IMR-90 (cell line): Measurements from ENCODE around the gene NKAP. TPM values are rescaled to one million over a fixed set of nuclear protein-coding genes. Genes with fewer than 3 reads are reported as not detected.

ENCODE experiments used
- ATAC-seq: fragments of 200-7000 bp; cut with Tn5 transposase; 2 replicates; pipeline ENCODE4 v1.9.1; 2020; ENCODE audit warnings: low read depth, mild to moderate bottlenecking, moderate library complexity
- BruUV-seq: library from RNA; stranded (reverse); fragments of 400-500 nt; replicated peaks from 2 replicates; lab custom pipeline; 2021; lab: Mats Ljungman, UMichigan
- CTCF ChIA-PET: fragments of 300-600 bp; formaldehyde crosslinking; extraction: SDS; loops from one replicate; lab custom pipeline; 2021; ENCODE audit warnings: antibody characterized with exemption; lab: Yijun Ruan, JAX
- POLR2A ChIA-PET: fragments of 300-600 bp; sonication (Branson Sonifier 250); formaldehyde crosslinking; loops from one replicate; lab custom pipeline; 2022; ENCODE audit warnings: antibody characterized with exemption; ENCODE audit not compliant: unreplicated experiment; lab: Charles Lee
- DNase-seq: peaks from one replicate; pipeline ENCODE4 v3.0.0; 2013
- H2AFZ ChIP-seq: replicated peaks from 2 replicates; pipeline ENCODE3; 2013; ENCODE audit warnings: low read length, mild to moderate bottlenecking; ENCODE audit not compliant: poor library complexity
- H2AK5ac ChIP-seq: 2 replicates; pipeline ENCODE4 v1.6.1; 2013; ENCODE audit warnings: low read depth, low read length, inconsistent platforms
- H2AK9ac ChIP-seq: replicated peaks from 2 replicates; pipeline ENCODE3; 2013; ENCODE audit warnings: mild to moderate bottlenecking, low read depth, low read length, moderate library complexity; ENCODE audit not compliant: poor library complexity
- H2BK120ac ChIP-seq: 2 replicates; pipeline ENCODE4 v1.6.1; 2013; ENCODE audit warnings: low read depth, low read length, inconsistent platforms
- H2BK15ac ChIP-seq: 3 replicates; pipeline ENCODE4 v1.6.1; 2013; ENCODE audit warnings: low read depth, low read length, inconsistent platforms
- H2BK20ac ChIP-seq: 2 replicates; pipeline ENCODE4 v1.6.1; 2013; ENCODE audit warnings: low read depth, mild to moderate bottlenecking, inconsistent platforms, low read length, moderate library complexity
- H2BK5ac ChIP-seq: 2 replicates; pipeline ENCODE4 v1.6.1; 2013; ENCODE audit warnings: mild to moderate bottlenecking, low read depth, low read length, inconsistent platforms; ENCODE audit not compliant: poor library complexity, severe bottlenecking
- H3K14ac ChIP-seq: replicated peaks from 2 replicates; pipeline ENCODE4 v1.6.1; 2013; ENCODE audit warnings: low read depth, low read length, inconsistent platforms
- H3K18ac ChIP-seq: 2 replicates; pipeline ENCODE4 v1.6.1; 2013; ENCODE audit warnings: low read depth, low read length, control low read depth
- H3K23ac ChIP-seq: 2 replicates; pipeline ENCODE4 v1.6.1; 2013; ENCODE audit warnings: low read depth, low read length, inconsistent platforms
- H3K27ac ChIP-seq: 2 replicates; pipeline ENCODE4 v1.5.1; 2013; ENCODE audit warnings: mild to moderate bottlenecking, control low read depth, low read length; ENCODE audit not compliant: insufficient read depth
- H3K27me3 ChIP-seq: 2 replicates; pipeline ENCODE4 v1.6.1; 2013; ENCODE audit warnings: low read length; ENCODE audit not compliant: control insufficient read depth, insufficient read depth
- H3K36me3 ChIP-seq: 2 replicates; pipeline ENCODE4 v1.6.1; 2013; ENCODE audit warnings: low read length, mixed read lengths; ENCODE audit not compliant: control insufficient read depth, insufficient read depth
- H3K4ac ChIP-seq: 2 replicates; pipeline ENCODE4 v1.6.1; 2013; ENCODE audit warnings: low read depth, low read length, inconsistent platforms
- H3K4me1 ChIP-seq: 2 replicates; pipeline ENCODE4 v1.6.1; 2013; ENCODE audit warnings: low read length, mixed read lengths; ENCODE audit not compliant: control insufficient read depth, insufficient read depth
- H3K4me2 ChIP-seq: 2 replicates; pipeline ENCODE4 v1.6.1; 2013; ENCODE audit warnings: low read depth, mild to moderate bottlenecking, control low read depth, low read length, moderate library complexity
- H3K4me3 ChIP-seq: 2 replicates; pipeline ENCODE4 v1.5.1; 2013; ENCODE audit warnings: low read depth, mild to moderate bottlenecking, control low read depth, low read length, moderate library complexity; ENCODE audit not compliant: insufficient read depth
- H3K56ac ChIP-seq: 2 replicates; pipeline ENCODE4 v1.6.1; 2013; ENCODE audit warnings: low read length, inconsistent platforms; ENCODE audit not compliant: insufficient read depth; ENCODE audit errors: extremely low read depth
- H3K79me1 ChIP-seq, 2 experiments: 2 replicates each; pipeline ENCODE4 v1.6.1; 2013; ENCODE audit warnings: low read length in 2 of 2, inconsistent platforms in 1 of 2, low read depth in 1 of 2
- H3K9ac ChIP-seq: 2 replicates; pipeline ENCODE4 v1.6.1; 2013; ENCODE audit warnings: low read depth, low read length, control low read depth
- H3K9me1 ChIP-seq: 2 replicates; pipeline ENCODE4 v1.6.1; 2013; ENCODE audit warnings: low read length, inconsistent platforms; ENCODE audit not compliant: insufficient read depth
- H3K9me3 ChIP-seq: 2 replicates; pipeline ENCODE4 v1.6.1; 2013; ENCODE audit warnings: low read length; ENCODE audit not compliant: control insufficient read depth, insufficient read depth
- H4K20me1 ChIP-seq: 2 replicates; pipeline ENCODE4 v1.6.1; 2013; ENCODE audit warnings: low read length, inconsistent platforms; ENCODE audit not compliant: insufficient read depth
- H4K5ac ChIP-seq: 2 replicates; pipeline ENCODE4 v1.6.1; 2013; ENCODE audit warnings: mild to moderate bottlenecking, low read depth, low read length, control low read depth
- H4K8ac ChIP-seq, 2 experiments: 2 replicates each; pipeline ENCODE4 v1.6.1; 2013; ENCODE audit warnings: low read depth in 2 of 2, low read length in 2 of 2, control low read depth in 1 of 2, inconsistent platforms in 1 of 2
- H4K91ac ChIP-seq: 2 replicates; pipeline ENCODE4 v1.6.1; 2013; ENCODE audit warnings: low read depth, low read length, inconsistent platforms; ENCODE audit not compliant: insufficient read depth
- RCOR1 ChIP-seq: IDR thresholded peaks from 2 replicates; pipeline ENCODE4 v1.6.1; 2012; ENCODE audit warnings: mild to moderate bottlenecking, low read length, improper control_type of control experiment; ENCODE audit not compliant: insufficient replicate concordance
- WGBS, 2 experiments: methylation state at CpG; one replicate each; pipeline versions ENCODE4 v1.1.5 to v1.1.7; 2013; ENCODE audit warnings: missing lambda C conversion rate in 2 of 2; ENCODE audit not compliant: insufficient read length in 1 of 2; ENCODE audit errors: extremely low coverage in 2 of 2; 5-methylcytosine and 5-hydroxymethylcytosine counted together
- dilution Hi-C: fragments of 300-500 bp; cut with HindIII; formaldehyde crosslinking; loops from one replicate; pipeline ENCODE4 v1.14.3; 2018; ENCODE audit warnings: low sequenced_read_pairs; ENCODE audit not compliant: unreplicated experiment
- in situ Hi-C: fragments of 300-500 bp; cut with MboI; formaldehyde crosslinking; loops from 3 replicates; pipeline ENCODE4 v1.14.3; 2019; ENCODE audit warnings: low sequenced_read_pairs, inconsistent platforms, mixed read lengths
- intact Hi-C: fragments of 100-400 bp; cut with micrococcal nuclease; formaldehyde crosslinking; loops from 2 replicates; pipeline ENCODE4 v1.10.0; 2022
- polyA plus RNA-seq, 3 experiments: library from polyadenylated mRNA; depleted of rRNA; stranded (reverse); fragments of >200 nt; gene quantifications; 2 replicates each; pipeline ENCODE4 v1.2.3, GENCODE V29; 2012; ENCODE audit warnings: low replicate concordance in 1 of 3
- total RNA-seq: library from RNA; depleted of rRNA; stranded (reverse); fragments of >200 nt; gene quantifications from 2 replicates; pipeline ENCODE4 v1.2.3, GENCODE V29; 2012

NKAP gene
- total and polyA plus RNA-seq, 2 of the 4 experiments (the other 2 are of a cell fraction), result 1.3 to 2.7 TPM

GRCh38 chrX:119917877-119918276, 25.7 kb downstream of the NKAP start:
- dilution Hi-C loops (no loop called here), intact Hi-C loops (no loop called here), in situ Hi-C loops (no loop called here)
- no peak overlapping the region for H3K4me3 ChIP-seq
- H2AFZ ChIP-seq, result no peak overlapping the region
- H3K79me1 ChIP-seq, result no peaks in the 10 kb centered on the region
- no peak overlapping the region for H2BK120ac ChIP-seq
- ATAC-seq (no peak), DNase-seq (no peak)
- no peak overlapping the region for H2BK20ac ChIP-seq
- no peak overlapping the region for H3K23ac ChIP-seq
- H2AK9ac ChIP-seq, result no peak overlapping the region
- no peak overlapping the region for H2AK5ac ChIP-seq
- POLR2A ChIA-PET, result no interaction called here
- H3K18ac ChIP-seq, result no peak overlapping the region
- H3K27me3 ChIP-seq, result no peaks in the 10 kb centered on the region
- TF ChIP-seq RCOR1, result no peak
- no peak overlapping the region for H2BK15ac ChIP-seq
- CTCF ChIA-PET, result no interaction called here
- no CpG with 5 or more reads among the region's 2 CpGs for WGBS, 2 experiments
- H3K9me3 ChIP-seq, result no peaks in the 10 kb centered on the region
- H3K56ac ChIP-seq, result no peak overlapping the region
- no peak overlapping the region for H3K4me2 ChIP-seq
- H3K27ac ChIP-seq, result no peak overlapping the region
- H3K36me3 ChIP-seq, result no peaks in the 10 kb centered on the region
- no peaks in the 10 kb centered on the region for H3K4me1 ChIP-seq
- no peak overlapping the region for H2BK5ac ChIP-seq
- no peak overlapping the region for H4K5ac ChIP-seq
- no peak overlapping the region for H4K91ac ChIP-seq
- H4K8ac ChIP-seq, result no peak overlapping the region
- no peak overlapping the region for H3K4ac ChIP-seq
- H3K9me1 ChIP-seq, result no peaks in the 10 kb centered on the region
- H4K20me1 ChIP-seq, result no peaks in the 10 kb centered on the region
- BruUV-seq, result no TSS peak
- no peak overlapping the region for H3K9ac ChIP-seq
- H3K14ac ChIP-seq, result no peak overlapping the region
